ENCODE results near the gene TMEM182.

The TMEM182 gene

GRCh38 chr2:102761763-102762162 is at the start of gene TMEM182:
Gene TMEM182 (plus strand): TSS chr2:102762031. CDS start chr2:102762218, 187 bp downstream.
- DNase-seq, result no peak

GRCh38 chr2:102717308-102718018 is 44.4 kb upstream of the TMEM182 start:
- DNase-seq, result no peak

- no peak for DNase-seq
Observed at GRCh38 chr2:102718387-102719316, 43.2 kb upstream of the TMEM182 start.

- DNase-seq, result no peak
Observed at GRCh38 chr2:102724016-102724490, 37.8 kb upstream of the TMEM182 start.

- DNase-seq, result no peak
Observed at GRCh38 chr2:102724553-102724952, 37.3 kb upstream of the TMEM182 start.

- DNase-seq, result no peak
Observed at GRCh38 chr2:102726128-102727087, 35.4 kb upstream of the TMEM182 start.

GRCh38 chr2:102735416-102736109 is 26.3 kb upstream of the TMEM182 start:
- no peak for DNase-seq

- no peak for DNase-seq
Observed at GRCh38 chr2:102736110-102736409, 25.8 kb upstream of the TMEM182 start.

GRCh38 chr2:102736410-102737409 is 25.1 kb upstream of the TMEM182 start:
- DNase-seq, result peak; percentile 85

GRCh38 chr2:102737431-102737830 is 24.4 kb upstream of the TMEM182 start:
- DNase-seq, result no peak

- DNase-seq, result no peak
Observed at GRCh38 chr2:102743259-102743658, 18.6 kb upstream of the TMEM182 start.

- DNase-seq, result no peak
Observed at GRCh38 chr2:102748107-102748506, 13.7 kb upstream of the TMEM182 start.

GRCh38 chr2:102749938-102750337 is 11.9 kb upstream of the TMEM182 start:
- DNase-seq, result no peak

- DNase-seq, result peak; percentile 44
Observed at GRCh38 chr2:102753563-102754159, 8.2 kb upstream of the TMEM182 start.

GRCh38 chr2:102754456-102755145 is 7.2 kb upstream of the TMEM182 start:
- DNase-seq, result no peak

GRCh38 chr2:102755284-102755683 is 6.5 kb upstream of the TMEM182 start:
- no peak for DNase-seq

GRCh38 chr2:102758439-102758838 is 3.4 kb upstream of the TMEM182 start:
- no peak for DNase-seq

GRCh38 chr2:102764083-102764482 is 2.3 kb downstream of the TMEM182 start:
- DNase-seq, result no peak

GRCh38 chr2:102765061-102765460 is 3.2 kb downstream of the TMEM182 start:
- DNase-seq, result no peak

- DNase-seq, result no peak
Observed at GRCh38 chr2:102768253-102768652, 6.4 kb downstream of the TMEM182 start.
